Lung (tissue), 12 donors: ENCODE results near the gene NUDT16L1. TPM values are rescaled to one million over a fixed set of nuclear protein-coding genes. Genes with fewer than 3 reads are reported as not detected.

Experiments used
- ATAC-seq: fragments of 200-7000 bp; cut with Tn5 transposase; one replicate; pipeline ENCODE4 v1.9.1; 2020; ENCODE audit warnings: moderate number of reproducible peaks; ENCODE audit not compliant: insufficient read depth, low FRiP score
- DNase-seq, 3 donors: peaks; one replicate each; pipeline ENCODE4 v3.0.0-alpha.2; 2013 to 2017
- H3K27ac ChIP-seq, 2 donors: one replicate each; pipeline ENCODE4 v1.5.1; 2013; ENCODE audit warnings: mild to moderate bottlenecking in 2 of 2, moderate library complexity in 2 of 2, control low read depth in 1 of 2, inconsistent platforms in 1 of 2, low read depth in 1 of 2, low read length in 1 of 2
- H3K27me3 ChIP-seq, 3 donors: one replicate each; pipeline ENCODE4 v1.5.1; 2013; ENCODE audit warnings: low read length in 2 of 3; ENCODE audit not compliant: control insufficient read depth in 3 of 3, insufficient read depth in 3 of 3
- H3K36me3 ChIP-seq, 4 donors: one replicate each; pipeline ENCODE4 v1.5.1; 2013; ENCODE audit warnings: low read length in 4 of 4, mild to moderate bottlenecking in 1 of 4, moderate library complexity in 1 of 4; ENCODE audit not compliant: control insufficient read depth in 4 of 4, insufficient read depth in 4 of 4
- H3K4me1 ChIP-seq, 5 donors: one replicate each; pipeline ENCODE4 v1.5.1; 2013; ENCODE audit warnings: low read length in 5 of 5, mild to moderate bottlenecking in 2 of 5, moderate library complexity in 1 of 5; ENCODE audit not compliant: control insufficient read depth in 5 of 5, insufficient read depth in 5 of 5
- H3K4me3 ChIP-seq: one replicate; pipeline ENCODE4 v1.5.1; 2013; ENCODE audit warnings: mild to moderate bottlenecking, control low read depth, moderate library complexity
- H3K9ac ChIP-seq, 2 donors: one replicate each; pipeline ENCODE4 v1.5.1; 2013; ENCODE audit warnings: low read length in 2 of 2, control low read depth in 1 of 2; ENCODE audit not compliant: insufficient read depth in 1 of 2
- H3K9me3 ChIP-seq, 4 donors: one replicate each; pipeline ENCODE4 v1.5.1; 2013; ENCODE audit warnings: low read length in 3 of 4, mild to moderate bottlenecking in 1 of 4, moderate library complexity in 1 of 4; ENCODE audit not compliant: control insufficient read depth in 4 of 4, insufficient read depth in 3 of 4
- WGBS, 2 donors: extraction: QIAGEN DNeasy Blood & Tissue Kit; methylation state at CpG; one replicate each; pipeline ENCODE4 v1.1.7; 2013; 5-methylcytosine and 5-hydroxymethylcytosine counted together
- polyA plus RNA-seq, 2 donors: library from polyadenylated mRNA; stranded (reverse); fragments of 200-250 nt; gene quantifications; one replicate each; pipeline ENCODE4 v1.2.1, GENCODE V29; 2013
- total RNA-seq, 2 donors: library from RNA; depleted of rRNA in 1 of 2; stranded (reverse); fragments of >200 nt in 1 of 2; gene quantifications; one replicate each; pipeline ENCODE4 v1.2.1, GENCODE V29; 2014 to 2021
- TF ChIP-seq, protein P1 (sequence below): IDR thresholded peaks from 2 replicates; pipeline ENCODE4 v1.5.1; 2012; ENCODE audit warnings: mild to moderate bottlenecking; ENCODE audit errors: control extremely low read depth, extremely low read depth
- donor health status: control.
- donor health status: control.
- donor health status: Bipolar disorder and iron deficiency.
- donor health status: healthy.
- donor health status: DM: yes; HTN: yes; CAD: no.

Gene NUDT16L1
- total and polyA plus RNA-seq, 4 donors, result 27.8 to 41.3 (median 32.3) TPM

GRCh38 chr16:4700380-4700996 is 7.1 kb downstream of the NUDT16L1 start:
- no peaks in the 10 kb centered on the region for H3K27me3 ChIP-seq
- H3K4me1 ChIP-seq, result peaks cover 0 to 8% (median 0%) of the 10 kb centered on the region in 5 donors
- no peak overlapping the region for H3K27ac ChIP-seq
- H3K9me3 ChIP-seq, result no peaks in the 10 kb centered on the region
- ATAC-seq (no peak), DNase-seq (no peak)
- H3K36me3 ChIP-seq, result peaks cover 17 to 72% (median 24%) of the 10 kb centered on the region in 4 donors
- no peak overlapping the region for H3K4me3 ChIP-seq
- H3K9ac ChIP-seq, result no peak overlapping the region
- TF ChIP-seq, protein P1, sequence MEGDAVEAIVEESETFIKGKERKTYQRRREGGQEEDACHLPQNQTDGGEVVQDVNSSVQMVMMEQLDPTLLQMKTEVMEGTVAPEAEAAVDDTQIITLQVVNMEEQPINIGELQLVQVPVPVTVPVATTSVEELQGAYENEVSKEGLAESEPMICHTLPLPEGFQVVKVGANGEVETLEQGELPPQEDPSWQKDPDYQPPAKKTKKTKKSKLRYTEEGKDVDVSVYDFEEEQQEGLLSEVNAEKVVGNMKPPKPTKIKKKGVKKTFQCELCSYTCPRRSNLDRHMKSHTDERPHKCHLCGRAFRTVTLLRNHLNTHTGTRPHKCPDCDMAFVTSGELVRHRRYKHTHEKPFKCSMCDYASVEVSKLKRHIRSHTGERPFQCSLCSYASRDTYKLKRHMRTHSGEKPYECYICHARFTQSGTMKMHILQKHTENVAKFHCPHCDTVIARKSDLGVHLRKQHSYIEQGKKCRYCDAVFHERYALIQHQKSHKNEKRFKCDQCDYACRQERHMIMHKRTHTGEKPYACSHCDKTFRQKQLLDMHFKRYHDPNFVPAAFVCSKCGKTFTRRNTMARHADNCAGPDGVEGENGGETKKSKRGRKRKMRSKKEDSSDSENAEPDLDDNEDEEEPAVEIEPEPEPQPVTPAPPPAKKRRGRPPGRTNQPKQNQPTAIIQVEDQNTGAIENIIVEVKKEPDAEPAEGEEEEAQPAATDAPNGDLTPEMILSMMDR, result no peak
- WGBS, 2 donors, result 96% methylated on average over 13 of the region's 13 CpGs

- Histone ChIP-seq H3K27me3 (no peaks in the 10 kb centered on the region), H3K27ac (no peak overlapping the region), H3K4me3 (no peak overlapping the region), H3K4me1 (peaks cover 0 to 1% (median 0%) of the 10 kb centered on the region in 5 donors), H3K36me3 (peaks cover 17 to 66% (median 21%) of the 10 kb centered on the region in 4 donors), H3K9me3 (no peaks in the 10 kb centered on the region), H3K9ac (no peak overlapping the region)
- ATAC-seq, result no peak
- TF ChIP-seq, protein P1, result no peak
- no peak for DNase-seq
- 87 to 89% methylated on average over 33 of the region's 33 CpGs for WGBS, 2 donors
Measured at GRCh38 chr16:4700997-4701743, 7.8 kb downstream of the NUDT16L1 start.

DNA sequence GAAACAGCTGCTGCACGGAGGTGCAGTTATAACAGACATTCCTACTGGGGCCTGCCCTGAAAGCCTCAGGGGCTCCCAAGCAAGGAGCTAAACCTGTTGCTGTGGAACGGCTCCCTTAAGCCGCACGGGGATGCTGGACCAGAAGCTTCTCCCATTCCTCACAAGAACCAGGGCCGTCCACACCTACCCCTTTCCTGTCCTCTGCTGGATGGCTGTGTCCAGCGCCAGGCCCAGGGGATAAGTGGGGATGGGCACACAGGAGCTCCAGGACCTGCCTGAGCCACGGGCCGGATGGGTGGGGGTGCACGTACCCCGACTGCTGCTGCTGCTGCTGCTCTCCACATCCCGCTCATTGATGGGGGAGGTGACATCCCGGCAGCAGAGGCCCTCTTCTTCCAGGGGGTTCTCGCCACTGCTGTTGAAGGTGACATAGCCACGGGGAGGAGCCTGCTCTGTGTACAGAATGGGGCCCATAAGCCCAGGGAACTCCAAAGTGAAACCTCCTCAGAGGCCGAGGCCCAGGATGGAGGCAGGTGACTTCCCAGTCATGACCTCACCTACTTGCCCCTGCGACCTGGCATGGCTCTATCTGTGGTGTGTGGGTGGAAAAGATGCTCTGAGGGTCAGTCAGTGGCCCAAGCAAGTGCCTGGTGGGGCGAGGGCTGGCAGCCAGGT is 8.6 kb downstream of the NUDT16L1 start:
- no peak for DNase-seq
- ATAC-seq, result no peak
- no peak overlapping the region for H3K4me3 ChIP-seq
- TF ChIP-seq, protein P1, result no peak
- 93 to 94% methylated on average over 17 of the region's 17 CpGs for WGBS, 2 donors
- H3K9me3 ChIP-seq, result no peaks in the 10 kb centered on the region
- no peaks in the 10 kb centered on the region for H3K4me1 ChIP-seq
- no peak overlapping the region for H3K9ac ChIP-seq
- no peak overlapping the region for H3K27ac ChIP-seq
- no peaks in the 10 kb centered on the region for H3K27me3 ChIP-seq
- H3K36me3 ChIP-seq, result peaks cover 17 to 62% (median 21%) of the 10 kb centered on the region in 4 donors
